ENCODE results near the gene MMP23B.
"Not testable (repeated sequence)": the region's sequence is repeated elsewhere in the genome, so short reads cannot be mapped to it uniquely, and the experiment has no call there.

MMP23B gene

GRCh38 chr1:1658583-1659549, 26.9 kb downstream of the MMP23B start, which contains the start of gene CDK11B:
TSS of gene CDK11B (minus strand) at chr1:1659004. CDS start at chr1:1657485, 1,519 bp downstream.
- TF ChIP-seq, protein P1, sequence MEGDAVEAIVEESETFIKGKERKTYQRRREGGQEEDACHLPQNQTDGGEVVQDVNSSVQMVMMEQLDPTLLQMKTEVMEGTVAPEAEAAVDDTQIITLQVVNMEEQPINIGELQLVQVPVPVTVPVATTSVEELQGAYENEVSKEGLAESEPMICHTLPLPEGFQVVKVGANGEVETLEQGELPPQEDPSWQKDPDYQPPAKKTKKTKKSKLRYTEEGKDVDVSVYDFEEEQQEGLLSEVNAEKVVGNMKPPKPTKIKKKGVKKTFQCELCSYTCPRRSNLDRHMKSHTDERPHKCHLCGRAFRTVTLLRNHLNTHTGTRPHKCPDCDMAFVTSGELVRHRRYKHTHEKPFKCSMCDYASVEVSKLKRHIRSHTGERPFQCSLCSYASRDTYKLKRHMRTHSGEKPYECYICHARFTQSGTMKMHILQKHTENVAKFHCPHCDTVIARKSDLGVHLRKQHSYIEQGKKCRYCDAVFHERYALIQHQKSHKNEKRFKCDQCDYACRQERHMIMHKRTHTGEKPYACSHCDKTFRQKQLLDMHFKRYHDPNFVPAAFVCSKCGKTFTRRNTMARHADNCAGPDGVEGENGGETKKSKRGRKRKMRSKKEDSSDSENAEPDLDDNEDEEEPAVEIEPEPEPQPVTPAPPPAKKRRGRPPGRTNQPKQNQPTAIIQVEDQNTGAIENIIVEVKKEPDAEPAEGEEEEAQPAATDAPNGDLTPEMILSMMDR (conservative IDR thresholded peaks at IDR 0.05; ENCODE audit: low read depth, low read length) = peak; percentile 14
- peak within 1 kb of the TSS; percentile 67 for H3K4me3 ChIP-seq (ENCODE audit: low read length)
- peak; percentile 77 for DNase-seq (ENCODE audit: low read depth)

DNA sequence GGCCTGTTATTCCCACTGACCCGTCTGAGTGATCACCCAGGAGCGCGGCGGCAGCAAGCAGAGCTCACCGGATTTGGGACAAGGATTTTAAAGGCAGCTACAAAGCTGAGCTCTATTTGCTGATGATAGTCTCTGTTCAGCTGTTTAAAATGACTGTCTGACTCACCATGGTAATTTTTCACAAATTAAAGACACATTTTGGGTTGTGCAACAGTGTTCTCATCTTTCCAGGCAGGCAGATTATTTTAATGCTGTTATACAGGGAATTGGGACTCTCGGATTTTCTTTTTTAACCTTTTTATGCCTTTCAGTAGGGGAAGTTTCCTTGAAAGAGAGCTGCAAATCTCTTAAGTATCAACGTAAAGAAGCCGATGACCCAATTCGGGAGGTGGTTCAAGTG, 30.4 kb downstream of the MMP23B start:
- DNase-seq (ENCODE audit: low read depth); H3K4me3 ChIP-seq (ENCODE audit: low read length): not testable (repeated sequence)

GRCh38 chr1:1662830-1663560, 31.0 kb downstream of the MMP23B start:
- not testable (repeated sequence) for H3K4me3 ChIP-seq (ENCODE audit: low read length)

DNA sequence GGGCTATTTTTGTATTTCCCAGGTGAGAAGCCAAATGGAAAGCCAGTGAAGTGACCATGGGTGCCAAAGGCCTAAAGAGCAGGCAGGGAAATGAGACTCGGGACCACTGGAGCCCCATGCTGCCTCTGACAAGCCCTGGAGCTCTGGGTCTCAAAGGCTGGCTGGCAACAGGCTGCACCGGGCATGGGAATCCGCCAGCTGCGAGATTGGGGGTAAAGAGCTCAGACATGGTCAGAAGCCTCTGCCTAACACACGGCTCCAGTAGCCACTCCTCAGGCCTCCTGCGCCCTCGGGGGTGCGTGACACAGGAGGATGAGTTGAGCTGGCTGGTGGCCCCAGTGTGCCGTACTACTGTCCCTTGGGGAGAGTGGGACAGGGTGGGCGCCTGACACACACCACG, 32.3 kb downstream of the MMP23B start:
- not testable (repeated sequence) for DNase-seq (ENCODE audit: low read depth)

More at GRCh38 chr1:1662830-1663560, 31.0 kb downstream of the MMP23B start:
- DNase-seq (ENCODE audit: low read depth) = not testable (repeated sequence)

GRCh38 chr1:1664941-1665814, 33.2 kb downstream of the MMP23B start:
- DNase-seq (ENCODE audit: low read depth) = no peak
- TF ChIP-seq, protein P1 (conservative IDR thresholded peaks at IDR 0.05; ENCODE audit: low read depth, low read length) = no peak
- H3K4me3 ChIP-seq (ENCODE audit: low read length) = no peak overlapping the region

More for the DNA sequence above, 32.3 kb downstream of the MMP23B start:
- not testable (repeated sequence) for H3K4me3 ChIP-seq (ENCODE audit: low read length)

DNA sequence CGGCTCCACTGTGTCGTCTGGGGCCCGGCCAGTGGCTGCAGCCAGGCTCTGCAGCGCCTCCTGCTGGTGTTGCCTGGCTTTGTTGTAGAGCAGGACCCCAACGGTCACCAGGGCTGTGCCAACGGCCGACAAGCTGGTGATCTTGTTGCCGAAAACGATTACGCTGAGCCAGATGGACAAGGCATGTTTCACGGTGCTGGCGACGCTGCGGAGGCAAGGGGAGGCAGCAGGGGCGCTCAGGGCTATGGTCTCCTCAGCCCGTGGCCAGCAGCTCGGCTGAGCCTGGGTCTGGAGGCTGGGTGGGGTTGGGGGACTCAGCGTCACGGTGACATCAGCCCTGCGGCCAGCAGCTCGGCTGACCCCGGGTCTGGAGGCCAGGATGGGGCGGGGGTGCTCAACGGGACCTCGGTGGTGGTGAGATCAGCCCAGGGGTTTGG, 33.9 kb downstream of the MMP23B start:
- no peak for DNase-seq (ENCODE audit: low read depth)
- H3K4me3 ChIP-seq (ENCODE audit: low read length) = no peak overlapping the region
- TF ChIP-seq, protein P1 (conservative IDR thresholded peaks at IDR 0.05; ENCODE audit: low read depth, low read length) = peak; percentile 50

DNA sequence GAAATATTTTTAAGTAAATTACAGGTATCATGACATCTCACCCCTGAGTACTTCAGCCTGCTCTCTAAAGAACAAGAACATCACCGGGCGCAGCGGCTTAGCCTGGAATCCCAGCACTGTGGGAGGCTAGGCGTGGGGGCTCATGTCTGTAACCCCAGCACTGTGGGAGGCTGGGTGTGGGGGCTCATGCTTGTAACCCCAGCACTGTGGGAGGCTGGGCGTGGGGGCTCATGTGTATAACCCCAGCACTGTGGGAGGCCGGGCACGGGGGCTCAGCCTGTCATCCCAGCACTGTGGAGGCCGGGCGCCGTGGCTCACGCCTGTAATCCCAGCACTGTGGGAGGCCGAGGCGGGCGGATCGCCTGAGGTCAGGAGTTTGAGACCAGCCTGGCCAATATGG, 34.6 kb downstream of the MMP23B start:
- DNase-seq (ENCODE audit: low read depth) = no peak
- no peak overlapping the region for H3K4me3 ChIP-seq (ENCODE audit: low read length)
- TF ChIP-seq, protein P1 (conservative IDR thresholded peaks at IDR 0.05; ENCODE audit: low read depth, low read length) = no peak

All from retinal pigment epithelial cell (primary cell).